Left renal cortex interstitium (tissue), 4 donors: ENCODE measurements around the gene TCERG1L. TPM values are rescaled to one million over a fixed set of nuclear protein-coding genes. Genes with fewer than 3 reads are reported as not detected.

ENCODE experiments used
- DNase-seq, 4 donors: peaks; one replicate each; pipeline ENCODE4 v3.0.0-alpha.2; 2013; ENCODE audit warnings: low read depth in 4 of 4, low spot score in 2 of 4, missing footprints in 1 of 4
- polyA plus RNA-seq, 4 donors: library from polyadenylated mRNA; unstranded; fragments of 120-200 nt; gene quantifications; one replicate each; pipeline ENCODE4 v1.2.1, GENCODE V29; 2013; ENCODE audit not compliant: insufficient read length in 4 of 4

The TCERG1L gene
- polyA plus RNA-seq, 4 donors = 1.3 to 2.4 (median 1.9) TPM

DNA sequence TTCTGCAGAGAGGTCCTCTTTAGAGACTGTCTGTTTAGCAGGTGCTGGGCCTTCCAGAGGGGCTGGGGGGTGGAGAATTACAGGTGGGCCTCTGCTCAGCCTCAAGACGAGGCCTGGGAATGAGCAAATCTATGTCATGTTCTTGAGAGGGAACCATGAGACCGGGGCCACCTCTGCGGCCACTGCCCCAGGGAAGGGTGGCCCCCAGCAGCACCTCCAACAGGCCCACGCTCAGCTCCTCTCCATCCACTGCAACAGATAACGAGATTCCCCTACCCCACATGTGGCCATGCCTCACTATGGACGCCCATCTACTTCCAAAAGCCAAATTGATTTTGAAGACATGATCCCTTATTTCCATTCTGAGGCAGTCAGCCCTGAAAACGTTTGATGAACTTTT, 176.9 kb downstream of the TCERG1L start:
- no peak for DNase-seq

DNA sequence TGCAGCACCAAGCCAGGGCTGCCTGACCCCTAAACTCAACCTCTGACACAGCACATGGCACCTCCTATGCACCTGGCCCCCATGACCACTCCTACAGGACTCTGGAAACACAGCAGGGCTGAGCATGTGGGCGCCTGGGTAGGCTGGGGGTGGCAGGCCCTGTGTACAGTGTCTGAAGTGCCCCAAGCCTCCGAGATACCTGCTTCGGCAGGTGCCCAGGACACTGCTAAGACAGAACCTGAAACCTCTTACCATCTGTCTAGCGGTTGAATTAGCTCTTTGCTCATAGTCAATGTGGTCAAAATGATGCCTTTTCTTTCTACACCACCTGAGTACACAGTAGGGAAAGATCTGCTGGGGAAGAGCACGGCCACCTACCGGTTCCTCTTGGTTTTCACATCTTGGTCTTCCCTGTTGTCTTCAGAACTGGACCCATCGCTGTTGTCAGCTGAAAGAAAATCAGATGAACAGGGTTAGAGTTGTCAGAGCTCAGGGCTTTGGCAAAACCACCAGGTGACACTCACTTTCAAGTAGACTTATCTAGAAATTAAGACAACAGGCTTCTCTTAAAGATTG, 177.4 kb downstream of the TCERG1L start:
- no peak for DNase-seq

DNA sequence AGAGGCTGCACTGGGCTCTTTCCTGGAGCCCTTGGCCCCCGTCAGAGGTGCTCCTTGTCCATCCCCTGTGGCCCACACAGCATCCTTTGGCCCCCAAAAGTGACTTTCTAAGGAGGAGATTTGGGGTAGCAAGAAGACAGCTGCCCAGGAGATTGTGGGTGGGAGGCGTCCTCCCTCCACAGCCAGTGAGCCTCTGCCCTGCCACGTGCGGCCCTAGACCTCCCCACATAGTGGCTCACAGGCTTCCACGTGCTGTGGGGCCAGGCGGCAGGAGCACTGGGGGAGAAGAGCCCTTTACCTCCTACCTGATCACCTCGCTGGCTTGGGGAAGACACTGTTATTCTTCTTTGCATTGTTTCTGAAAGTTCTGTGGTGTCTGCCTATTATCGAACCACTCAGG, 178.8 kb downstream of the TCERG1L start:
- DNase-seq = no peak

DNA sequence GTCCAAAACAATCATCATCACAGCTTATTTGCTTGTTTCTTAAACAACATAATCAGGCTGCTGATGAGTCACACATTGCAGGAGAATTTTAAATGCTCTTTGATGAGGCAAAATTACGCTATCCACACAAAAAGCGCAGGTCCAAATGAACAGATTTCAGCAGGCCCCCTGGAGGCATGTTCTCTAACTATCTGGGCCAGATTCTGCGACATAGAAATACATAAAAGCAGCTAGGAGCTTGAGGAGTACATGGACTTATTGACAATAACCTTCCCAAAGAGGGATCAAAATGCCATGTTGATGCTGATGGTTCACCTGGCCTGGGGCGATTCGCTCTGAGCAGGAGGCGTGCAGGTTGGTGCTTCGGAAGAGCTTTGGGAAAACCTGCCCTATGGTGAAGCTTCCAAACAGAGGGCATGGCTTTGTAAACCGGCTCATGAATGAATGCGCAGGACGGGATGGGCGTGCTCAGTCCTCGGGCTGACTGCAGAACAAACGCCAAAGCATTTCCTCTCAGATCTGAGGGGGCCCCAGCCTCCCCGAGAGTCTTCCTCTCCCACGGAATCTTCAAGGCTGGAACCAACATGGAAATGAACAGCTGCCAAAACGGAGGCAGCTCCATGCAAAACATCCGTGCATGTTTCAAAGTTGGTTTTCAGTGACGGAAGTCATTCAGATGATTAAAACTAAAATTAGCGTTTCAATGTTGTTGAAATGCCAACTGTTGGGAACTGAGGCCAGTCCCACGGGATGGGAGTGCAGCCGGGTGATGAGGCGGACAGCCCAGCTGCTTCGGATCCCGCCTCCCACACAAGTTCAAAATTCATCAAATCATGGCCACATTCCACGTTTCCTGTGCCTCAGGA, 179.6 kb downstream of the TCERG1L start:
- DNase-seq = no peak

DNA sequence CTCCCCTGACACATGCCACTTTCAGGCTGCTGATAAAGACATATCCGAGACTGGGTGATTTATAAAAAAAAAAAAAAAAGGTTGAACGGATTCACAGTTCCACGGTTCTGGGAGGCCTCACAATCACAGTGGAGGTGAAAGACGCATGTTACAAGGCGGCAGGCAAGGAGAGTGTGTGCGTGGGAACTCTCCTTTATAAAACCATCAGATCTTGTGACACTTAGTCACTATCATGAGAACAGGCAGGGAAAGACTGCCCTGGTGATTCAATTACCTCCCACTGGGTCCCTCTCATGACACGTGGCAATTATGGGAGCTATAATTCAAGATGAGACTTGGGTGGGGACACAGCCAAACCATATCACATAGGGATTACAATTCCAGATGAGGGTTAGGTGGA, 181.5 kb downstream of the TCERG1L start:
- no peak for DNase-seq

DNA sequence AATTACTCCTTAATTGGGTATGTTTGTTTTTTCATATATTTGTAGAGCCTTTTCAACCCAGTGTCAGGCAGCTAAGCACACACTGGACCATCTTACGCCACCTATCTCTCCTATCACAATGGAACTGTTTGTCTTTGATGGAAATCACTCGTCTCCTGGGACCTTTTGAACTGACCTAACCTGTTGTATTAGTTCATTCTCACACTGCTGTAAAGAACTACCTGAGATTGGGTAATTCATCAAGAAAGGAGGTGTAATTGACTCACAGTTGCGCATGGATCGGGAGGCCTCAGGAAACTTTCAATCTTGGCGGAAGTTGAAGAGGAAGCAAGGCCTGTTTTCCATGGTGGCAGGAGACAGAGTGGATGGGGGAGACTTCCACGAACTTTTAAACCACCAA, 182.0 kb downstream of the TCERG1L start:
- DNase-seq = no peak

DNA sequence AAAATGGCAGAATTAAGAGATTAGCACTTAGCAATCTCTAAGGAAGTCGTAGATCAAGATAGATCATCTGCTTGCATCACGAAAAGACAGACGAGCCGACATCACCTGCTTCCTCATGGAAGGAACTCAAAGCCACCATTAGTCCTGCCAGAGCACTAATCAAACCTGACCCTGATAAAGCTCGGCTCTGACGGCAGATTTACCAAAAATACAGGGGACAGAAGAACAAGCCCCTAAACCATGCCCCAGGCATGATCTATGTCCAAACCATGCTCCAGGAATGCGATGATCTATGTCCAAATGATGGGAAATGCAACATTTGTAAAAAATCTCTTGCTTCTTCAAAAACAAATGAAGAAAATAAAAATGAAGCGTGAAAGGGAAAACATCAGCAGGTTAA, 182.8 kb downstream of the TCERG1L start:
- no peak for DNase-seq

DNA sequence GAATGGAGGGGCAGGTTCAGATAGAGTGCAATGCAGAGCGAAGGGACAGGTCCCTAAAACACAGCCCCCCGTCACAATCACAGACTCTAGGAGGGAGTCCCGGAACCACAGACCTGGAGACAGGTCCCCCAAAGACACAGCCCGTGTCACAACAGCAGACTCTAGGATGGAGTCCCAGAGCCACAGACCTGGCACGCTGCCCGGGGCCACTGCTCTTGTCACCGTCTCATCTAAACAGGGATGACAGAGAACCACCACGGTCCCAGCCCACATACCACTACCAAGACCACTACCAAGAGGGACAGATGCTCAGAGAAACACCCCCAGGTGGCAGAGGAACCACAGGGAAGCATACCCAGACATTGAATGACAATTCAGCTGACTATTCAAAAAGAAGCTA, 183.9 kb downstream of the TCERG1L start:
- no peak for DNase-seq

DNA sequence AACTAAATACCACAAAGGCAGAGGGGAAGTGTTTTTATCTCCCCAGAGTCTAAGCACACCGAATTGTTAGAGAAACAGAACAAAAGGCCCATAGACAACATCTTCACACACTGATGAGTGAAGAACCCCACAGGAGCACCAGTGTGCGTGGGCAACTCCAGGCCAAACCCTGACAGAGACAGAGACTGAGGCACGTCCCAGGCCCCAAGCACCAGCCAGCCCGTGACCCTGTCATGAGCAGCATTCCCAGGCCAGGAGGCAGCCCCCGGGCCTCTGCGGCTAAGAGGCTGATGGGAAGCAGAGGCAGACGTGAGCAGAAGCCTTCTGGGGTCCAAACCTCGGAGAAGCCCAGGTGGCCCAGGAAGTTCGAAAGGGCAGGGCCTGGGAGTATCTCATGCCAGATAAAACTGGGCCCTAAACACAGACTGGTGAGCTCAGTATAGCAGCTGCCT, 184.4 kb downstream of the TCERG1L start:
- DNase-seq = no peak

DNA sequence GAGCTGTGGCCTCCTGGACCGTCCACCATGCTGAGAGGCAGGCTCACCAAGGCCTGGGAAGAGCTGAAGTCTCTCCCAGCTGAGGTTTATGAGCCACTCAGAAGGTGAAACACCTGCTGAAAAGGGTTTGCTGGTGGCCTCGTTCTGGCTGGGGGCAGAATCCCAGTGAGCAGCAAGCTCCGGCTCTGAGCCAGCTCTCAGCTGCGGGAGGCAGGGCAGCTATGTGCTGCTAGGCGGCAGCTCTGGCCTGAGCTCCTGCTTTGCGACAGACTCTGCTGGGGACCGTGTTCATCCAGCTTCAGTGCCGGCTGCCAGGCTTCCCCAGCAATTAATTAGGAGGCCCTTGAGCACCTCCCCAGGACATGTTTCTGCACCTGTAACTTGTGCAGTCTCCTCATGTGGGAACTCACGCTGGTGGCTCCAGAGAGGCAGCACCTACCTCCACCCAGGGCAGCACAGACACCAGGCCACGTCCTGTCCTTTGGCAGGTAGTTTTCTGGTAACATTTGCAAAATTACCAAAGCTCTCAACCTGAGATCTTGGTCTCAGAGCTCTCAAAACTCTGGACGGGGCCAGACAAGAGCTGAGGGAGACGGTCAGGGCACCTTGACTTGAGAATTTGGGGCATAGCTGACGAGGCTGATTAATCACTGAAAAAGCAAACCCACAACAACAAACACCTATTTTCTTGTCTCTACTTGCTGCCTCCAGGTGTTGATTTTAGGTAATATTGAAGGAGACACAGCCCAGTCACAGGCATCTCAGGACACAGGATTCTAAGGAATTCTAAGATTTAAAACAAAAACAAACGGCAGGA, 185.0 kb downstream of the TCERG1L start:
- DNase-seq = no peak

DNA sequence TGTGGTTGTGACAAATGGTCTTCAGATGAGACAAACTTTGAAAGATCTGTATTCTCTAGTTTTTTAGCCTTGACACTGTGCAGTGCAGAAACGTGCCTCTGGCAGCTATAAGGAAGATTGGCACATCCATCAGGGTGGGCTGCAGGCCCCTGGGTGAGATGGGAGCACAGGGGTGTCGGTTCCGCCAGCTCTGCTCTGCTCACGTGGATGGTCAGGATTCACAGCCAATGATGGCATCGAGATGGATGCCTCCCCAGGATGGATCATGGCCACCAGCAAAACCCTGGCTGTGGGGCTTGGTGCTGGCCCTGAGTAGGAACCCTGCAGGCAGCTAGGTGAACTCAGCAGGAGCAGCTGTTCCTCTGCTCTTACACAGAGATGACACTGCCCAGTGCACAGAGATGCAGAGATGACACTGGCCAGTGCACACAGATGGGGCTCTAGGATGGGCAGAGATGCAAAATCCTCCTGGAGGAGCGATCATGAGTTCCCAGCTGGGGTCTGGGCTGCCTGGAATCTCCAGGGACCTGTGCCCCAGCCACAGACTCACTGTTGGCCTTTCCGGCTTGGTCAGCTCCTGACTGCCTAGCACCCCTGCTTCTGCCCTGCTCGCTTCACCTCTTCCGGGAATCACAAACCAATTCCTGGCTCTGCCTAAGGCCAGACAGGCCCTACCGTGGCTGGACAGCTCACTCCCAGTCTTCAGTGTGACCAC, 185.9 kb downstream of the TCERG1L start:
- no peak for DNase-seq

DNA sequence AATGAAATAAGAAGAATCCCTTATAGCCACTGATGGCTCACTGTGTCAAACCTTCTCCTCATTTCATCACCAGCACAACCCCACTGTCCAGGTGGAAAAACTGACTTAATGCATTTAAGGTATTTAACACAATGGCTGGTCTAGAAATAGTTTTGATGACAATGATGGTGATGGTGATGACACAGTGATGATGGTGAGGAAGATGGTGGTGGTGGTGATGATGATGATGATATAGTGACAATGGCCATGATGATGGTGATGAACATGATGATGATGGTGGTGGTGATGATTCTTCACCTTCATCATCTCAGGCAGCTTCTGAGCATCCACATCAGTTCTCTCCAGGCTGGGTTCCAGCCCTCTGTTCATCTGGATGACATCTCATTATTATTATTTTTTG, 186.6 kb downstream of the TCERG1L start:
- DNase-seq = no peak

DNA sequence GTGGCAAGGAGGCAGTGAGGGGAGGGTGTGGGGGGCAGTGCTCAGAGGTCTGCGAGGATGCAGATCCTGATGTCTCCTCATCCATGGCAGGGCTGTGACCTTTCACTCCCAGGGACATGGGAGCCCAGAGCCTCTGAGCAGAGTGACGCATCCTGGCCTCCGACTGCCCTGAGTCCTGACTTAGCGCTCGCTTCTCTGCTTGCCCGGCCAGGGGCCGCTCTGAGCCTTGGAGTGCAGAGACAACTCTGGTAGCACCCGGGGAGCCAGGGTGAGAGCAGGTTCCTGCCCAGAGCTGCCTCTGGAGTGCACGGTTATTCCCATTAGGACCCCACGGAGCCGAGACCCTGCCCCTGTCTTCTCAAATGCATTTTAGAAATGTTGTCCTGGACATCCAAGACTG, 188.0 kb downstream of the TCERG1L start:
- DNase-seq = no peak

DNA sequence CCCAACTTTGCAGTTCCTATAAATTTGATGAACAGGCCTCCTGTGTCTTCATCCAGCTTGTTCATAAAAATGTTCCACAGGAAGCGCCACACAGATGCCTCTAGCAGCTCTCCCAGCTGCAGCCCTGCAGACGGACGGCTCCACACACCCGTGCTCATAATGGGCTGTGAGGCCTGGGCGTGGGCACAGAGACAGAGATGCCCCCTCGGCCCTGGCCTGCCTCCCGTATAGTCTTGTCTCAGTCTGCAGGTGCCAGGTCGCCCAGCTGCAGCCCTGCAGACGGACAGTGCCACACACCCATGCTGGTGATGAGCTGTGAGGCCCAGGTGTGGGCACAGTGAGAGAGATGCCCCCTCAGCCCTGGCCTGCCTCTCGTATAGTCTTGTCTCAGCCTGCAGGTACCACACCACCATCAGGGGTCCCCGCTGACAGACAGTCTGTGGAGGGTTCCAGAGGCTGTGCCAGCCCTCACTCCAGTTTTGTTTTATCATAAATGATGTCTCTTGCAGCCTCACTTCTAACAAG, 189.9 kb downstream of the TCERG1L start:
- no peak for DNase-seq

DNA sequence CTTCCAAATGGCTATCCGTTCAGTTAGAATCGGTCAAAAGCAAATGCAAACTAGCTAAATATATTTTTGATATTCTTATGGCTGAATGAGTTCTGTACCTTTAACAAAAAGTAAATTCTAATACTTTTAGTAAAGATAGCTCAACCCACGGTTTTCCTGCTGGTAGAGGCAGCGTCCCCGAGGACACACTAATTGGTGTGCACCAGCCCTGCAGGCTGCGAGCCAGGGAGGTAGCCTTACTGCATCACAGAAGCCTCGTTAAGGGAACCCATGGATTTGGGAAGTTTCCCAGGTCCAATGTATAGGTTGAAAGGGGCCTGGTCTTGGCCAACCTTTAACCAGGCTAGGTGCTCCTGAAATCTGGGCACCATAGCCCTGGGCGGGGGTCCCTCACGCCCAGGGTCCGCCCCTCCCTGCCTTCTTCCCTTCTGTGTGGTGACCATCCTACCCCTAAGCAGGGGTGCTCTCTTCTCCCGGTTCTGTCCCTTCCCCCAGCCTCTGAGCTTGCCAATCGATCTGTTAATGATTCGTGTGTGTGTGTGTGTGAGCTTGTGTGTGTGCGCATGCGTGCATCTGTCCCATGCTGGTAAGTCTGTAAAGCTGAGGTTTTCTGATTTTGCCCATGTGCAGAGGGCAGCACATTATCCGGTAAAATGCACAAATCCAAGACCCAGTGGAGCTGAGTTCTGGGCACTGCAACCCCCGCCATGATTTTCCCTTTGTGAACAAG, 191.7 kb downstream of the TCERG1L start:
- DNase-seq = no peak

DNA sequence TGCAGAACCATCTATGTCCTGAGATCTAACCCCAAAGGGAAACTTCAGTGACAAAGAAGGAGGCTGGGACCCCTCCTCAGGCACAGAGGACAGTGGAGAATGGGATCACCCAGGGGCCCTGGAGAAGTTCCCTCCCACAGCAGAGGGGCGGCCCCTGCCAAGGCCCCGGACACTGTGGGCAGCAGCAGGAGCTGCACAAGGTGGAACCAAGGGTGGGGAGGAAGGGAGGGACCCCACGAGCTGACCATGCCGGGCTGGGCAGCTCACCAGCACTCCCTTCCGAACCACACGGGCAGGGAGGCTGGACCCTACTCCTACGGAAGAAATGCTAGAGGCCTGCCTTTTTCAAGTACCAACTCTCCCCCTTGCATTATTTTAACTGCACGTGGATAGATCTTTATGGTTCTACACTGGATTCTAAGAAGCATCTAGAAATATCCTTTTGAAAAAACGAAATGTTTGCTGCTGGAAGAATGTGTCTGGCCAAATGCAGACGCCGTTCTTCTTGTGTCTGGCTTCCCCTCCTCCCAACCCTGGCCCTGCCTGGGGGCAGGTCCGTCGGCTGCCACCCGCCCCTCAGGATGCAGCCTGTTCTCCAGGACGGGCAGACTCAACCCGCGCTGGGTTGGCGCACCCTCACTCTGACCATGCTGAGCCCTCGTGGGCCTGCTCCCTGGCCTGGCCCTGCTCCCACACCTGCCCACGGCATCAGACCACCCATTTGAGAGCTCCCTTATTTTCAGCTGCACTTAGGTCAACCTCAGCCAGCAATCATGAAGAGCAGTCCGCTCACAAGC, 193.9 kb downstream of the TCERG1L start:
- no peak for DNase-seq

DNA sequence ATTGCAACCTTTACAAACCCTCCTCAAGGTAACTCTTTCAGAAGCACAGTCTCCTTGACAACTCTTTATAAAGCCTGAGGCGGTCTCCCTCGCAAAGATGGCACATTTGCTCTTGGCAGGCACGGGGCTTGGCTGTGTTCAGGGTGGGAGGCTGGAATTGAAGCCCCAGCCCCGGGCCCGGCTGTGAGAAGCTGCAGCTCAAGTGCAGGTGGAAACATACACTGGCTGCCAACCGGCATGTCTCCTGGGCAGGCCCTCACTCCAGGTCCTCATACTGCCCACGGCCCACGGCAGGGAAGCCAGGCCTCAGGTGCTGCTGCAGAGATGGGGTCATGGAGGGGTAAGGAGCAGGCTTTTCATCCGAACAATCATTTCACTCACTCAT, 194.5 kb downstream of the TCERG1L start:
- DNase-seq = no peak

DNA sequence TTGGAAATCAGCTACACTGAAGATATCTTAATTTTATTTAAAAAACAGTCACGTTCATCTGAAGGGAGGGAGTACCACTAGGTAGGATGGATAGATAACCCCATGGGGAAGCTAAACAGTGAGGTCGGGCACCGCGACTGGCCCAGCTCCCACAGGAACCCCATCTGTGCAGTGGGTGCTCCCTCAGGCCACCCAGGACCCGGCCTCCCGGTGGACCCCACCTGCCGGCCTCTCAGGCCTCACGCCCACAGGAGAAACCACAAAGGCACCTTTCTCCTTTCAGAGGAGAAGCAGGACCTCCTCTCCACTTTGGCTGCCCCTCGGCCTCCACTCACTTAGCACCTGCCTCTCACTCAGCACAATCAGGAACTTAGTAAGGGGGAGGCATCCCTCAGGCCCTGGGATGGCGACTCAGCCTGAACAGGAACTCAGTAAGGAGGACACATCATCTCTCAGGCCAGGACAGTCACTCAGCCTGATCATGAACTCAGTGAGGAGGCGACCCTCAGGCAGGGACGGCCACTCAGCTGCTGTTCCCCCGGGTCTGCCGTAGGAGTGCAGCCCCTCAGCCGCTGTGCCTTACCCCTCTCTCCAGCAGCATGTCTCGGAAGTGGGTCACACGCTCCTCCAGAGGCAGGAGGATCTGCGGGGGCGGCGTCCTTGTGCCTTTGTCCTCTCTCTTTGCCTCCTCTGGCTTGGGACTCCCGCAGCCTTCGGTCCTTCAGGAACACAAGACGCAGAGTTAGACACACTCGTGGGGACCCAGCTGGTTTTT, 195.1 kb downstream of the TCERG1L start:
- DNase-seq = no peak
